Stomach (tissue), 9 donors: ENCODE results near the gene SPSB3. TPM values are rescaled to one million over a fixed set of nuclear protein-coding genes. Genes with fewer than 3 reads are reported as not detected.

Experiments used
- DNase-seq, 2 donors: peaks; one replicate each; pipeline versions ENCODE4 v3.0.0 to v3.0.0-alpha.2; 2013 to 2019
- H3K27ac ChIP-seq, 5 donors: fragments of 200-600 bp in 4 of 5; sonication (generic) in 4 of 5; one replicate each; pipeline ENCODE4 v1.5.1; 2013 to 2019; ENCODE audit warnings: mild to moderate bottlenecking in 1 of 5, moderate library complexity in 1 of 5
- H3K27me3 ChIP-seq, 3 donors: fragments of 200-600 bp; sonication (generic); one replicate each; pipeline ENCODE4 v1.5.1; 2017 to 2019; ENCODE audit warnings: mixed run types in 1 of 3
- H3K36me3 ChIP-seq, 4 donors: fragments of 200-600 bp; sonication (generic); 1 replicate in 3 of 4; 2 replicates in 1 of 4; pipeline ENCODE4 v1.5.1; 2016 to 2019
- H3K4me1 ChIP-seq, 4 donors: fragments of 200-600 bp; sonication (generic); one replicate each; pipeline ENCODE4 v1.5.1; 2016 to 2019
- H3K4me3 ChIP-seq, 4 donors: fragments of 200-600 bp; sonication (generic) in 3 of 4; one replicate each; pipeline ENCODE4 v1.5.1; 2016 to 2019; ENCODE audit warnings: mild to moderate bottlenecking in 1 of 4
- H3K9me3 ChIP-seq, 4 donors: fragments of 200-600 bp; sonication (generic); one replicate each; pipeline ENCODE4 v1.5.1; 2016 to 2019
- CTCF ChIP-seq, 7 experiments: fragments of 450-650 bp in 4 of 7; fragments of 200-600 bp in 3 of 7; sonication (generic) in 3 of 7; IDR thresholded peaks; one replicate each; pipeline ENCODE4 v1.5.1; 2016 to 2019; ENCODE audit warnings: antibody characterized with exemption in 7 of 7, control low read depth in 2 of 7, mild to moderate bottlenecking in 1 of 7
- EP300 ChIP-seq: sonication (generic); formaldehyde crosslinking; IDR thresholded peaks from one replicate; pipeline ENCODE4 v1.6.1; 2017; ENCODE audit warnings: antibody characterized with exemption
- POLR2A ChIP-seq, 4 donors: fragments of 450-650 bp; IDR thresholded peaks; one replicate each; pipeline ENCODE4 v1.6.1; 2016; ENCODE audit warnings: antibody characterized with exemption in 4 of 4, control low read depth in 2 of 4, mild to moderate bottlenecking in 1 of 4, moderate library complexity in 1 of 4
- POLR2AphosphoS5 ChIP-seq, 3 donors: sonication (generic); formaldehyde crosslinking; IDR thresholded peaks; one replicate each; pipeline ENCODE4 v1.6.1; 2016; ENCODE audit warnings: antibody characterized with exemption in 3 of 3
- WGBS, 5 donors: extraction: QIAGEN DNeasy Blood & Tissue Kit in 3 of 5; methylation state at CpG; one replicate each; pipeline versions ENCODE4 v1.1.5 to v1.1.7; 2013 to 2018; 5-methylcytosine and 5-hydroxymethylcytosine counted together
- intact Hi-C: fragments of 100-400 bp; cut with DNase I; formaldehyde crosslinking; loops from one replicate; pipeline ENCODE4 v1.15.1; 2023; ENCODE audit warnings: low total_unique reads
- polyA plus RNA-seq, 3 donors: library from polyadenylated mRNA; stranded (reverse); fragments of 200-250 nt; gene quantifications; one replicate each; pipeline ENCODE4 v1.2.3, GENCODE V29; 2013
- total RNA-seq, 5 donors: library from RNA; depleted of rRNA; stranded (reverse); fragments of >200 nt; gene quantifications; one replicate each; pipeline versions ENCODE4 v1.1.0 to v1.2.3, GENCODE V29; 2014 to 2016
- donor health status: healthy with polysubstance abuse.
- donor health status: Bipolar disorder and iron deficiency.
- donor health status: healthy.

SPSB3 gene
- total and polyA plus RNA-seq, 8 donors: 22.2 to 186 (median 73.8) TPM

GRCh38 chr16:1770328-1771187 is 11.8 kb downstream of the SPSB3 start:
- 2 to 9% (median 7%) methylated on average over 38 to 81 of the region's 81 CpGs for WGBS, 5 donors

GRCh38 chr16:1769402-1770300 is 12.7 kb downstream of the SPSB3 start:
- no peak for DNase-seq
- Histone ChIP-seq H3K27me3 (no peaks in the 10 kb centered on the region), H3K9me3 (no peaks in the 10 kb centered on the region), H3K4me3 (peak overlapping the region; percentile 75 to 98 (median 94)), H3K27ac (peak overlapping the region in 4 of 5 donors; percentile 92 to 97 (median 94)), H3K4me1 (peaks cover 34 to 52% (median 46%) of the 10 kb centered on the region in 4 donors), H3K36me3 (peaks cover 42 to 54% (median 51%) of the 10 kb centered on the region in 4 donors)
- TF ChIP-seq POLR2A (IDR thresholded peaks at IDR 0.05) (no peak), CTCF (IDR thresholded peaks at IDR 0.05) (no peak), EP300 (no peak), POLR2AphosphoS5 (IDR thresholded peaks at IDR 0.05) (no peak)
- 73 to 80% (median 75%) methylated on average over 23 to 27 of the region's 27 CpGs for WGBS, 5 donors
- intact Hi-C loops: no loop called here

More at GRCh38 chr16:1770328-1771187, 11.8 kb downstream of the SPSB3 start:
- Histone ChIP-seq H3K4me1 (peaks cover 35 to 60% (median 52%) of the 10 kb centered on the region in 4 donors), H3K27ac (peak overlapping the region; percentile 79 to 97 (median 94)), H3K9me3 (no peaks in the 10 kb centered on the region), H3K36me3 (peaks cover 35 to 53% (median 50%) of the 10 kb centered on the region in 4 donors), H3K4me3 (peak overlapping the region; percentile 75 to 98 (median 94)), H3K27me3 (no peaks in the 10 kb centered on the region)
- intact Hi-C loops: no loop called here
- TF ChIP-seq POLR2AphosphoS5 (IDR thresholded peaks at IDR 0.05): peak in 1 of 3 donors; percentile 51
- TF ChIP-seq CTCF (IDR thresholded peaks at IDR 0.05): no peak
- peak; percentile 71 to 76 for DNase-seq

- no peak for TF ChIP-seq CTCF (IDR thresholded peaks at IDR 0.05)
- no peak for TF ChIP-seq POLR2A (IDR thresholded peaks at IDR 0.05)
- TF ChIP-seq EP300: no peak
- TF ChIP-seq POLR2AphosphoS5 (IDR thresholded peaks at IDR 0.05): no peak
- no peaks in the 10 kb centered on the region for H3K27me3 ChIP-seq
- no peak for DNase-seq
- 77 to 84% (median 82%) methylated on average over 7 to 26 of the region's 26 CpGs for WGBS, 5 donors
- H3K4me1 ChIP-seq: peaks cover 26 to 48% (median 39%) of the 10 kb centered on the region in 4 donors
- no peak overlapping the region for H3K4me3 ChIP-seq
- H3K27ac ChIP-seq: peak overlapping the region in 3 of 5 donors; percentile 94 to 97 (median 95)
- peaks cover 48 to 62% (median 59%) of the 10 kb centered on the region in 4 donors for H3K36me3 ChIP-seq
- intact Hi-C loops: no loop called here
- H3K9me3 ChIP-seq: no peaks in the 10 kb centered on the region
Measured at GRCh38 chr16:1768767-1769401, 13.5 kb downstream of the SPSB3 start.
